ENCODE data around the gene IGFL4. TPM values are rescaled to one million over a fixed set of nuclear protein-coding genes. Genes with fewer than 3 reads are reported as not detected.
"Not testable (repeated sequence)": the region's sequence is repeated elsewhere in the genome, so short reads cannot be mapped to it uniquely, and the experiment has no call there.

Gene IGFL4
- total RNA-seq: not detected

- Mint-ChIP-seq H3K36me3 (peaks cover 0 to 7% of the 10 kb centered on the region in 2 donors), H3K27ac (no peak within 1 kb of the TSS), H3K9me3 (peaks cover 0 to 3% of the 10 kb centered on the region in 2 donors)
- DNase-seq (ENCODE audit: low spot score in 2 of 2) (no peak), ATAC-seq (no peak)
These were observed at the start of gene IGFL4 for GRCh38 chr19:46040952-46041500. Gene IGFL4, minus strand, starts transcription at chr19:46041002. Its CDS starts 40 bp downstream, at chr19:46040962.

- Mint-ChIP-seq H3K36me3 (peaks cover 19 to 26% of the 10 kb centered on the region in 2 donors), H3K27ac (no peak overlapping the region), H3K9me3 (peaks cover 17 to 29% of the 10 kb centered on the region in 2 donors)
- ATAC-seq (no peak), DNase-seq (ENCODE audit: low spot score in 2 of 2) (no peak)
These were observed 49.6 kb upstream of the IGFL4 start for GRCh38 chr19:46090444-46090843.

- no peak for ATAC-seq
- Mint-ChIP-seq H3K9me3 (peaks cover 17 to 33% of the 10 kb centered on the region in 2 donors), H3K27ac (no peak overlapping the region), H3K36me3 (peaks cover 19 to 30% of the 10 kb centered on the region in 2 donors)
- DNase-seq (ENCODE audit: low spot score in 2 of 2): no peak
These were observed 48.6 kb upstream of the IGFL4 start for GRCh38 chr19:46089432-46089831.

GRCh38 chr19:46088101-46088500, 47.3 kb upstream of the IGFL4 start:
- H3K27ac Mint-ChIP-seq: no peak overlapping the region
- ATAC-seq: no peak
- no peak for DNase-seq (ENCODE audit: low spot score in 2 of 2)
- H3K36me3 Mint-ChIP-seq: peaks cover 19 to 31% of the 10 kb centered on the region in 2 donors
- peaks cover 17 to 33% of the 10 kb centered on the region in 2 donors for H3K9me3 Mint-ChIP-seq

GRCh38 chr19:46085888-46086287, 45.1 kb upstream of the IGFL4 start:
- DNase-seq (ENCODE audit: low spot score in 2 of 2) (no peak), ATAC-seq (no peak)
- Mint-ChIP-seq H3K9me3 (peaks cover 17 to 30% of the 10 kb centered on the region in 2 donors), H3K27ac (no peak overlapping the region), H3K36me3 (peaks cover 16 to 28% of the 10 kb centered on the region in 2 donors)

GRCh38 chr19:46082728-46083050, 41.9 kb upstream of the IGFL4 start:
- Mint-ChIP-seq H3K27ac (no peak overlapping the region), H3K36me3 (peaks cover 0 to 36% of the 10 kb centered on the region in 2 donors), H3K9me3 (peaks cover 13 to 14% of the 10 kb centered on the region in 2 donors)
- ATAC-seq (peak in 1 of 2 donors; percentile 14), DNase-seq (ENCODE audit: low spot score in 2 of 2) (no peak)

GRCh38 chr19:46081928-46082727, 41.3 kb upstream of the IGFL4 start:
- peak in 1 of 2 donors; percentile 30 for DNase-seq (ENCODE audit: low spot score in 2 of 2)
- H3K36me3 Mint-ChIP-seq: peaks cover 0 to 40% of the 10 kb centered on the region in 2 donors
- peak; percentile 59 to 62 for ATAC-seq
- H3K9me3 Mint-ChIP-seq: peaks cover 8 to 13% of the 10 kb centered on the region in 2 donors
- H3K27ac Mint-ChIP-seq: no peak overlapping the region

- Mint-ChIP-seq H3K27ac (no peak overlapping the region), H3K36me3 (peaks cover 0 to 35% of the 10 kb centered on the region in 2 donors), H3K9me3 (peaks cover 0 to 5% of the 10 kb centered on the region in 2 donors)
- ATAC-seq: no peak
- DNase-seq (ENCODE audit: low spot score in 2 of 2): no peak
These were observed 39.8 kb upstream of the IGFL4 start for GRCh38 chr19:46080561-46080960.

GRCh38 chr19:46079576-46079975, 38.8 kb upstream of the IGFL4 start:
- no peak overlapping the region for H3K27ac Mint-ChIP-seq
- no peaks in the 10 kb centered on the region for H3K9me3 Mint-ChIP-seq
- no peak for ATAC-seq
- H3K36me3 Mint-ChIP-seq: peaks cover 0 to 33% of the 10 kb centered on the region in 2 donors
- no peak for DNase-seq (ENCODE audit: low spot score in 2 of 2)

- ATAC-seq: peak; percentile 57 to 62
- peaks cover 0 to 30% of the 10 kb centered on the region in 2 donors for H3K36me3 Mint-ChIP-seq
- not testable (repeated sequence) for H3K9me3 Mint-ChIP-seq, H3K27ac Mint-ChIP-seq
- DNase-seq (ENCODE audit: low spot score in 2 of 2): peak in 1 of 2 donors; percentile 62
These were observed 38.0 kb upstream of the IGFL4 start for GRCh38 chr19:46078573-46079332.

GRCh38 chr19:46077815-46078167, 37.0 kb upstream of the IGFL4 start:
- H3K27ac Mint-ChIP-seq: peak overlapping the region in 1 of 2 donors; percentile 39
- ATAC-seq (no peak), DNase-seq (ENCODE audit: low spot score in 2 of 2) (no peak)
- H3K9me3 Mint-ChIP-seq: no peaks in the 10 kb centered on the region
- H3K36me3 Mint-ChIP-seq: peaks cover 0 to 30% of the 10 kb centered on the region in 2 donors

- Mint-ChIP-seq H3K27ac (peak overlapping the region in 1 of 2 donors; percentile 39), H3K9me3 (no peaks in the 10 kb centered on the region), H3K36me3 (peaks cover 0 to 30% of the 10 kb centered on the region in 2 donors)
- DNase-seq (ENCODE audit: low spot score in 2 of 2) (peak in 1 of 2 donors; percentile 50), ATAC-seq (peak; percentile 45 to 77)
These were observed 36.4 kb upstream of the IGFL4 start for GRCh38 chr19:46076951-46077814.

- DNase-seq (ENCODE audit: low spot score in 2 of 2) (no peak), ATAC-seq (no peak)
- Mint-ChIP-seq H3K36me3 (peaks cover 0 to 30% of the 10 kb centered on the region in 2 donors), H3K9me3 (no peaks in the 10 kb centered on the region), H3K27ac (no peak overlapping the region)
These were observed 35.5 kb upstream of the IGFL4 start for GRCh38 chr19:46076031-46076880.

- Mint-ChIP-seq H3K9me3 (no peaks in the 10 kb centered on the region), H3K36me3 (peaks cover 0 to 15% of the 10 kb centered on the region in 2 donors), H3K27ac (no peak overlapping the region)
- ATAC-seq (peak in 1 of 2 donors; percentile 53), DNase-seq (ENCODE audit: low spot score in 2 of 2) (no peak)
These were observed 32.6 kb upstream of the IGFL4 start for GRCh38 chr19:46073268-46073922.

GRCh38 chr19:46069806-46070341, 29.1 kb upstream of the IGFL4 start:
- H3K27ac Mint-ChIP-seq: no peak overlapping the region
- no peak for ATAC-seq
- H3K36me3 Mint-ChIP-seq: no peaks in the 10 kb centered on the region
- no peaks in the 10 kb centered on the region for H3K9me3 Mint-ChIP-seq
- no peak for DNase-seq (ENCODE audit: low spot score in 2 of 2)

Measured in activated naive CD4-positive, alpha-beta T cell treated with anti-CD3 and anti-CD28 coated beads, Interleukin-2, amount 50 U/mL, for 72 hours (primary cell).